GM21529 (cell line): Measurements from ENCODE around the gene MEIS1.

Experiments
- ATAC-seq: cut with Tn5 transposase; IDR thresholded peaks from one replicate; pipeline ENCODE4 v1.9.1; 2021; ENCODE audit not compliant: unreplicated experiment

Gene MEIS1

DNA sequence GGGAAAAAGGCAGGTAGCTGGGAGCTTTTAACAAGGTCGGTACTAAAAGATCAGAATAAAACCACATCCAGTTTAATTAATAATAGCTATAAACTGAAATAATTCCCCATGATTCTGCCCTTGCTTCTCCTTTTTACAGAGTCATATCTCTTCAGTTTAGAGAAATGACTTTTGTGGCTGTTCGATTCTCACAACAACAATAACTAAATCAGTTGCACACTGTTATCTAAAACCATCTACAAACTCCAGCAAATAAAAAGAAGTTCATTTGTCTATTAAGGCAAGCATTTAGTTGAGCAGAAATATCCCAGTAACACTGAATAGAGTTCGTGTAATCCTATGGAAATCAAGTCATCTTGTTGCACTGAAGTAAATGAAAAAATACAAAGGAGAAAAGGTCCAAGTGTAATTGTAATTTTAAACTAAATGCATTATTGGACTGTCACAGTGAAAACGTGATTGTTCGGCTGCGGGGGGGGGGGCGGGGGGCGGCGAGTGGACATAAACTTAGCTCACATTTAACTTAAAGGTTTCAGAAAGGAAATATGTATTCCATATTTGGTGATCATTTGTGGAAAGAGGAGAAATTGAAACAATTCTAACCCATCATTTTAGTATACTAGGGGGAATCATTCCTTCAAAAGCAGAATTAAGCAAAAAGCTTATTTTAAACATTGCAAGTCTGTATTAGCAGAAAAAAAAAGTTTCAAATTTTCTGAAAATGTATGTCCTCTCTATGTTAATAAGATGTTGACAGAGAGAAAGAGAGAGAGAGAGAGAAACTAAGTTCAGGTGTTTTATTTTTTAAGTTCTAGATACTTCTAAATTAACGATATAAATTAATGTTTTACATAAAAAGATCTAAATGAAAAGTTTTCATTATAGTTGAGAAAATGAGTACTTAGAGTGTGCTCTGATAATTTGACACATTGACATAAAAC, 144.5 kb downstream of the MEIS1 start:
- ATAC-seq: no peak

- ATAC-seq: no peak
These were observed 145.5 kb downstream of the MEIS1 start for GRCh38 chr2:66580166-66581049.

DNA sequence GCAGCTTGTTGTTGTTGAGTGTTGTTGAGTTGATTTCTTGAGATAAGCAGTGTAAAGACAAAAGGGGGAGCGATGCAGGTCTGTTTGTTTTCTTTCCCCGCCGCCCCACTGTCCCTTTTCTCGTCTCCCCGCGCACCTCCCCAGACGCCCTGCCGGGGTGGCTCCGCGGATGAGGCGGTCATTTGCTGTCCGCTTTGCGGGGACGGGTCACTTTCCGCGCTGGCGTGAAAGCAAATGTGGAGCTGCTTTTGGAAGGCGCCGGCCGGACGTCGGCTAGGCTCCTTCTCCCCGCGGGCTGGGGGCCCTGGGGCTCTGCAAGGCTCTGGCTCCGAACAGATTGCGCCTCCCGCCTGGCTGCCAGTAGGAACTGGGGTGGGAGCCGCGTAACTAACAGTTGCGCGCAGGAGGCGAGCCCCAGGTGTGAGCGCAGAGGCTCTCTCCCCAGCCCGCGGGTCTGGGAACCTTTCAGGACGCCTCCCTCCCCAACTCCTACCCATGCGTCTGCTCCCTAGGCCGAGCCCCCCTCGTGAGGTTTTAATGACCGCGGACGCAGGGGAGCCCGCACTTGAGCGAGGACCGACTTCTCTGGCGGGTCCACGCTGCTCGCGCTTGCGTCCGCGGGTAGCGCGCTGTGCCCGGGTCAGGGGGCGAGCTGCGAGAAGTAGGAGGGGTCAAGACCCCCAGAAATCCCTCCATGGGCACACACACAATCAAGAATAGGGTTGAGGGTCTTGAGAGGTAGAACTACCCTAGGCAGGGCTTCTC, 146.6 kb downstream of the MEIS1 start:
- no peak for ATAC-seq

DNA sequence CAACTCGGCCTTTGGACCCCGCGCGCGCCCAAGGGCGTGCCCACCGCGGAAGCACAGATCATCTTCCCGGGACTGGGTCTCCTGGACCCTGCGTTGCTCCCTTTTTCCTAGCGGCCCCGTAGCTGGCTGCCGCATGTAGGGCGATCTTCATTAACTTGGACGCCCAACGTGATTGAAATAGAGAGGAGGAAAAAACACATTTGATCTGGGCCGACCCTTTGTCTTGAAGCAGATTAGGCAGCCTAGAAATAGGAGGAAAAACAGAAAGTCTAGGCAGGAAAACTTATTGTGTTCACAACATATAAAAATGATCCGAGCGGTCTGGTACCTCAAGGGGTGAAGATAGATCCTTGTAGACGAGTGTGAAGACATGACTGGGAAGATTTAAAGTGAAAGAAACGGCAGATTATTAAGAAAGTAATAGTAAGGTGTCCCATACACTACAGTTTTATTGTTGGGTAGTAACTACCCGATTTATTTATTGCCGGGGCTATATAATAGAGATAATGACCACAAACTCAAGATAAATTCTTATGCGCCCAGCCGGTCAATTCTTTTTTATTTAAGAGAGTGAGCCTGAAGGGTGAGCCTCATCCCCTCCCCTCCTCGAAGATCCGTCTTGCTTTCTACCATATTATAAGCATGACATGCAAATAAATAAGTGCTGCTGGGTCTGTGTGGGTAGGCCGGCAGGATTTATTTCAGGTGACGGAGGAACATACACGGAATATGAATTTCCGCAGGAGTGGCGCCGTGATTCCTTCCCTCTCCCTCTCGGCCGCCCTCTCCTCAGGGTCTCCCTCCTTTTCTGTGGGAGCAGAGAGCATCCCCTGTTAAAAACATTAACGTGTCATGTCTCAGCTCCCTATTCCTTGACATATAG, 147.4 kb downstream of the MEIS1 start:
- no peak for ATAC-seq

GRCh38 chr2:66582987-66583880, 148.3 kb downstream of the MEIS1 start:
- no peak for ATAC-seq

DNA sequence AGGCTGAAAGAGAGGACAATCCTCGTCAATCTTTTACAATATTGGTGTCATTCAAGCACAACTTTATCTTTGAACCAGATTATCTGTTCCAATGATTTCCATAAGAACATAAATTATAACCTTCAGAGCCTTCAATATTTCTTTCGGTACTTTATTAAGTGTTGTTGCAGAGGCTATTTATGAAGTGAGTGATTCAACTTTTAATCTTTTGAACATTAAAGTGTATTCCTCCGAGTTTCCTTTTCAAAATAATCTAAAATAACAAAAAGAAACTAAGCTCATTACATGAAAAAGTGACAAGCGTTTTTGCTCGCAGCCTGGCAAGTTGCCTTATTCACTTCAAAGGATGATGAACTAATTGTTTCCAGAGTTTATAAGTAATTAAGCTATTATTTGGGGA, 149.0 kb downstream of the MEIS1 start:
- no peak for ATAC-seq

- no peak for ATAC-seq
These were observed 150.7 kb downstream of the MEIS1 start for GRCh38 chr2:66585587-66585986.

DNA sequence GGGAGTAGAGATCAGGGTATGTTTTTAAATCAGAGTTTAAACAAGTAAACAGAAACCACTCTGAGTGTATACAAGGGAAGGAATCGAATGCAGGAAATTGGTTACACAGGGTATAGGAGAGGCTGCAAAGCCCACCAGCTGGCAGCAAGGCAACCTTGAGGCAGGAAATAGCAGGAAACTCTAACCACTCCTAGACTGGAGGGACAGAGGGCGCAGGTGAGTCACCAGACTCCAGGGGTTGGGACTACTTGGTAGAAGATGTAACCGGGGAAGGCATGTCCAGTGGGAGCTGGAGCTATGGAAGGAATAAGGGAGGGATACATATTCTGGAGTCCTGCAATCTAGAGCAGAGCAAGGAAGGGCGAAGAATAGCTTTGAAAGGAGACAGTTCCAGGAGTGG, 152.3 kb downstream of the MEIS1 start:
- ATAC-seq: no peak

- ATAC-seq: no peak
These were observed 159.1 kb downstream of the MEIS1 start for GRCh38 chr2:66594001-66594400.

DNA sequence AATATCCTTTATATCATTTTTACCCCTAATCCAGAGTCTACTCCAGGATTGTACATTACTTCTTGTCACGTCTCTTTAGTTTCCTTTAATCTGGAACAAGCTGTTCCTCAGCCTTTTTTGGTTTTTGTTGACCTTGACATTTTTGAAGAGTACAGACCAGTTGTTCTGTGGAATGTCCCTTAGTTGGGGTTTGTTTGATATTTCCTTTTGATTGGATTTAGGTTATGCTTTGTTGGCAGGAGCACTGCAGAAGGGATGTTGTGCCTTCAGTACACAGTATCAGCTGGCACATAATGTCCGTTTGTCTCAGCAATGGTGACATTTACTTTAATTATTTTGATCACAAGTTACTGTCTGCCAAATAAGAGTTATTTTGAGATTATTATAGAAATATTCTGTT, 160.6 kb downstream of the MEIS1 start:
- ATAC-seq: no peak

DNA sequence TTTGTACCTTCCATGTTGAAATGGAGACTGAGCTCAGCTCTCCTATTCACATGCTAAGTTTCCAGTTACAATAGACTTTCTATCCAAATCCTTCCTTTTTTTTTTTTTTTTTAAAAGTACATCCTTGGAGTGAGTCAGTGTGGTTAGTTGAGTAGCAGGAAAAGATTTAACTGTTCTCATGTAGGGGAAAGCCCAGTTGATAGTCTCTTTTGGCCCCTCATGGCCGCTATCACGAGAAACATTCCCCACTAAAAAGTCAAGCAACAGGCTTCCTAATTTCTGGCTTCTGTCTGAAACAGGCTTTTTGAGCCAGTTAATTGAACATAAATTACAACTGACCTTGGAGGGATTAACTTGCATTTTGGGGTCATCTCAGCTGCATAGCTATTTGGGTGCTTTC, 161.3 kb downstream of the MEIS1 start:
- no peak for ATAC-seq

DNA sequence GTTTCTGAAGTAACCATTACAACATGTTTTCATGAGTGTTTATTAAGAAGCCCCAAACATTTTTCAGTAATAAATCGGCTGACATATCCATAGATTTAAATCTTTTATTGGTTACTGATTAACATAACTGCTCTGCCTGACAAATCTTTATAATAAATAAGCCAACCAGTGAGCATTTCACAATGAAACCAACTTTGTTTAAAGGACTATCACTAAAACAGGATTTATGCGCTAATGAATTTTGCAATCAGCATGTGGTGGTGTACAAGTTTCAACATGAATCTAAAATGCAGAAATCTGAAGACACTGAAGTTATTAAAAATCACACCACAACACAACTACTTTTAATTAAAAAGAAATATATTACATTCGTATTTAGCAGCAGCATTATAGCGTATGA, 166.7 kb downstream of the MEIS1 start:
- no peak for ATAC-seq

DNA sequence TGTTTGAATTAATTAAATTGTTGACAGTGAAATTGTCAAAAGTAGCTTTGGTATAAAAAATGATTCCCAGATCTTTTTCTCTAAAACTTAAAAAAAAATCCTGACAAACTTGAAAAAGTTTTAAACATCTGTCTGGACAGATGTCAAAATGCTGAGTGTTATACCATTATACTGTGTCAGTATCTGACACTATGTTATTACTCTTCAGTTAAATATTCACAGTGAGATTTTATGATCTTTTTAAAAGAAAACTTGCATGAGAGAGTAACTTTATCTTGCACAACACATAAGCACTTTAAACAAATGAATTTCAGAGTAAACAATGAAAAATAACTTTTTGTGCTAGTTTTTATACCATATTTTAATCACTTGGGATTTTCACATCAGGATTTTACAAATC, 167.4 kb downstream of the MEIS1 start:
- ATAC-seq: no peak

DNA sequence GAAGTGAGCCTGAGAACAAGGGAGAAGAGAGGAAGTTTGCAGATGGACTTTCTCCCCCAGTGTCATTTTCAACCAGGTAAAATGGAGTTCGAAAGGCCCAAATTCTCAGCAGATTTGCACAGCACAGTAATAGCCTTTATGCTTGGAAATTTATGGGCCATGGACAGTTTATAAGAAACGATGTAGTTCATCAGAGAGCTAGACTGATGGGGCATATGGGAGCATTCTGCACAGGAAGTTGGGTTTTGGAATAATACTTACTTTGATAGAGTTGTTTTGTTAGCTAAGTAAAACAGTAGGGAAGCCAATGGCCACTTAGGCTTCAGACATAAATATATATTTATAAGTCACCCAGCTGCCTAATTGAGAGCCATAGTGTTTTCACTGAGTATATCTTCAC, 169.4 kb downstream of the MEIS1 start:
- ATAC-seq: no peak

- ATAC-seq: no peak
These were observed 170.1 kb downstream of the MEIS1 start for GRCh38 chr2:66604976-66605375.

- no peak for ATAC-seq
These were observed 172.2 kb downstream of the MEIS1 start for GRCh38 chr2:66607152-66607551.
